Activated CD4-positive, CD25-positive, alpha-beta regulatory T cell treated with anti-CD3 and anti-CD28 coated beads, Interleukin-2, amount 50 U/mL, for 72 hours (primary cell): Measurements from ENCODE around the gene PNLIPRP3.

Experiments used
- DNase-seq: peaks from one replicate; pipeline ENCODE4 v3.0.0; 2021

Gene PNLIPRP3

GRCh38 chr10:116451711-116452337 lies 24.2 kb downstream of the PNLIPRP3 start:
- DNase-seq: no peak

GRCh38 chr10:116452338-116452720 lies 24.7 kb downstream of the PNLIPRP3 start:
- no peak for DNase-seq

DNA sequence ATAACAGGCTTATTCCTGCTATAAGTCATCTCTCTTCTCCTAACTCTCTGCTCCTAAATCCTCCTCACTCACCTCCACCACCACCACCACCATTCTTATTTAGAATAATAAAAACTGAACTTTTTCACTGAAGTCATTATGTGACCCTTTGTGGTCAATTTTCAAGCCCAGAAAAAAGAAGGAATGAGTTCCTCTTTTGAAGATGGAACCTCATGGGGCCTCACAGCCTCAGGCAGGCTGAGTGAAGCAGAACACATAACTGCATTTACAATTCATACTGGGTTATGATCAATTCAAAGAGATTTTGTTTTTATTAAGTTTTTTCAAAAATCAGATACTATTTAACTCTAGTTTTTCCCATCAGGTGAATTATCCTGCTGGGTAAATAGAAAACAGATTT lies 29.8 kb downstream of the PNLIPRP3 start:
- DNase-seq: no peak

- DNase-seq: no peak
Measured at GRCh38 chr10:116460219-116460618, 32.6 kb downstream of the PNLIPRP3 start.

- no peak for DNase-seq
Measured at GRCh38 chr10:116461680-116462079, 34.0 kb downstream of the PNLIPRP3 start.

DNA sequence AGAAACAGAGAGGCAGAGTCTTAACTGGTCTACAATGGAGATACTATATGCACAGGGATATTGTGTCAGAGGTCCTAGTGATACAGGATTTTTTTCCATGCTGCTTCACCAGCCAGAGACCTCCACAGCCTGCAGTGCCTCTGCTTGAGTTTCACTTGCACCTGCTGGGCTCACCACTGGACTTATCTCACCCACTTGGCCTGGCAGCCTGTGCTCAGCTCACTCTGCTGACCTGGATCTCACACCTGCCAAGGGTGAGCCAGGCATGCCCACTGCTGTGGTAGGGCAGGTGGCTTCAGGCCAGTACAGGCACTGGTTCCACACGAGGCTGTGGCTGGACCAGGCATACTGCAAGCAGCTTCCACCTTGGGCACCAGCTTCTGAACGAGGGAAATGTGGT lies 36.6 kb downstream of the PNLIPRP3 start:
- DNase-seq: no peak

DNA sequence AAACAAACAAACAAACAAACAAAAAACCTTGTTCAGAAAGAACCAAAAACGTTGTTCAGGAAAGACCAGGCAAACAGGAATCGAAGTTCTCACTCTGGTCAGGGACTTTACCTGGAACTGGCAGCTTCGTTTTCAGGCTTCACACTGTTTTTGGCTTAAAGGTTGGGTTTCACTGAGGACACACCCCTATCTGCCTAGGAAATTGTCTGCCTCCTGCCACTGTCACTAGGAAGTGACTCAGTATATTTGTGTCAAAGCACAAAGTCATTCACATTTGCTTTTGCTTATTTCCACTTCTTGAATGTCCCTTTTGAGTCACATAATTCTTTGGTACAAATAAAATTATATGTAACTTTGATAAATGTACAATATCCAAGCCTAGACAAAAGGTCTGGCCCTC lies 37.9 kb downstream of the PNLIPRP3 start:
- no peak for DNase-seq

DNA sequence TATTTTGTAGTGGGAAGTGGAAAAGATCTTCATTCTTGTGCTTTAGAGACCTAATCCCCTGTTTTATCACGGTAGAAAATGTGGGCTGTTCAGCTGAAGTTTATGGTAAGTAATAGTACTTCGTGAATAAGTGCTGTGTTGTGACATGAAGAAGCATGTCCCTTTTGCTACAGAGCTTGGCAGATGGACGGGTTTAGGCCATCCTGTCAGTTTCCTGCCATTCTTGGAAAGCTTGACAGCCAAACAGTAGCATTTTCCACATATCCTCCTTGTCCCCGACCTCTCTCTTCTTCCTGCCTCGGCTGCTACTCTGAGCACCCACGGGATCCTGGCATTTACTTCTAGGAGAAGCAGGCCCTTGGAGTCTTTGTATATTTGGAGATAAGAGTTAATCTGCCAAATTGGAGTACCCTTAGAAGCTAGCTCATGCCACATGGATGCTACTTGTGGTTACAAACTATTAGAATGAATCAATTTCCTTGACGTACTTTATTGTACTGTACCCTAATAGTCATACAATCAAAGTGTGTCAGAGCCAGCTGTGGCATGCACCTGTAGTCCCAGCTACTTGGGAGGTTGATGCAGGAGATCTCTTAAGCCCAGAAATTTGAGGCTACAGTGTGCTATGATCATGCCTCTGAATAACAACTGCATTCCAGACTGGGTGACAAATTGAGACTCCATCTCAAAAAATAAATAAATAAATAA lies 39.2 kb downstream of the PNLIPRP3 start:
- no peak for DNase-seq

DNA sequence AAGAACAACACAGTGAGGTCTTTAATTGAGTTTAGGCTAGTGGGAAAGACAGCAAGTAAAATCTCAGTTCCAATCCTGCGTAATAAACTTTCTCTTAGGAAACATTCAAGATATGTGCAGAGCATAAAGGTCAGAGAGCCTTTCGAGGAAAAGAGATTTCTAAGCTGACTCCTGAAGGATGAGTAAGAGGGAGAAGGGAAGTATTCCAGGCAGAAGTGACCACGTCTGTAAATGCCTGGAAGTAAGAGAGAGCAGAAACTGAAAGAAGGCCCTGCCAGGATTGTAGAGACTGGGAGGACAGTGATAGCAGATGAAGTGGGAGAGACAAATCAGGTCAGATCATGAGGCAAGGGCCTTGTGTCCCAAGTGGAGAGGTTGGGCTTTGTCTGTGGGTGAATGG lies 41.8 kb downstream of the PNLIPRP3 start:
- no peak for DNase-seq

DNA sequence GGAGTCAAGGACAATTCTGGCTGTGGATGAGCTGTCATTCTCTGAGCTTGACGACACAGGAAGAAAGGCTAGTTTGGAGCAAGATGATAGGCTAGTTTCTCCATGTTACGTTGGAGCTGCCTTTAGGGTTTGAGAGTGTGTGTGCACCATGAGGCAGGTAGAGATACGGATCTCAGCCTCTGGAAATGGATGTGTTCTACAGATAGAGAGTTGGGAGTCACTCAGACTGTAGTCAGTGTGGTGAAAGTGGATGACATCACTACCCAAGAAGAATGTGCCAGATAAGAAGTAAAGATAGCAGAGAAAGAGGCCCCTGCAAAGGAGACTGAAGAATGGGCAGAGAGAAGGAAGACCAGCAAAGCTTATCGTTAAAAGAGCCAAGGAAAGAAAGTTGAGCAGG lies 42.4 kb downstream of the PNLIPRP3 start:
- DNase-seq: no peak

DNA sequence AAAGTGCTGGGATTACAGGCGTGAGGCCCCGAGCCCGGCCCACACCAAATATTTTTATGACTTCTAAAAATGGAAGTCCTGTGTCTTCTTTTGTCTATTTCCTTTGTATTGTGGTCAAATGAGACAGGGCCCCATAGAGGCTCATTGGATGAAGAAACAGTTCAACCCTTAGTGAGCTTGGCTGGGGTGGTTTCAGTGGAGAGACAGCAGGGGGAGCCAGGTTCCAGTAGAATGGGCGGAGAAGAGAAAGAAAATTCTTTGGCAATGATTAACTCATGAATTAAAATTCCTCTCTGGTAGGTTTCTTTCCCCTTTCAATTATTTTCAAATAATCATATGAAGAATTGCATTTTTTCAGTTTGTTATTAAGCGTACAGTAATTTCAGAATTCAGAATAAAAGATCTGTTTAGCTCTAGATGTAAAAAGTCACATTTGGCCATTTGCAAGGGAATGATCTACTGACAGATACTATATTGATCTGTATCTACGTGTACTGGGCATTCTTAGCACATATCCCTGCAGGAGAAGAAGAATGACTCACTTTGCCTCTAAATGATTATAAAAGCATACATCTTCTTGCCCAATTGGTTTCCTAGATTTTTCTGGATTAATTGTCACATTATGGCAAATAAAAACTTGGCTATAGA lies 43.2 kb downstream of the PNLIPRP3 start:
- DNase-seq: no peak

DNA sequence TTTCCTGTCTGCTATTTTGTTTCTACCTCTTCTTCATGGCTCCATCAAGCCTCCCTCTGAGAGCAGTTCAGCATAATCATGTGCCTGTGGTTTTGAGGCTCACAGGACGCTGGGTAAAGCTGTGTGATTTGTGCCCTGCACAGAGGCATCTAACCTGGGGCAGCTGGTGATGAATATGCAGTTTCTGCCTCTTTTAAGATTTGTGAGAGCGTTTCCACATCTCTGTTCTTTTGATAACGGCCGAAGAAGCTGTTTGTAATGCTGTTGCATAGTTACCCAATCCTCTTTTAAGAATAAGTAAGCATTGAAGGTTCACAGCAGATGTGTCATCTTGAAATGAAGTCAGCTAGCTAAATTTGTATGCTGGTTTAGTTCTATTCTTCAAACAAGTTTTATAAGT lies 45.2 kb downstream of the PNLIPRP3 start:
- no peak for DNase-seq

DNA sequence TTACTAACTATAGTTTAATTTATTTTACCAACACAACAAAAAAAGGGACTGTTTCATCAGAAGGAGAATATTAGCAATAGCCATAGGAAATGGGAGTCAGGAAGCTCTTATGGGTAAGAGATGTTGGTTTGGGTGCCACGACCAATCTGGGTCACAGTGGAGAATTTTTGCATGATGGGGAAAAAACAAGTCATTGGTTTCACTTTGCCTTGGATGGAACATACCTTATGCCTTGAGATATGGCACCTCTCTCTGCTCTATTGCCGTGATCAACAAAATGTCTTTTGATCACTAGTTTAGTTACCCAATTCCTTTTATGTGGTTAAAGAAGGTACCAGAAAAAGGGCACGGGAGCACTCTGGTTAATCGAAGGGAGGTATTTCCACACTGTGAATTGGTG lies 48.2 kb downstream of the PNLIPRP3 start:
- DNase-seq: no peak

GRCh38 chr10:116476461-116476860 lies 48.8 kb downstream of the PNLIPRP3 start:
- DNase-seq: no peak

DNA sequence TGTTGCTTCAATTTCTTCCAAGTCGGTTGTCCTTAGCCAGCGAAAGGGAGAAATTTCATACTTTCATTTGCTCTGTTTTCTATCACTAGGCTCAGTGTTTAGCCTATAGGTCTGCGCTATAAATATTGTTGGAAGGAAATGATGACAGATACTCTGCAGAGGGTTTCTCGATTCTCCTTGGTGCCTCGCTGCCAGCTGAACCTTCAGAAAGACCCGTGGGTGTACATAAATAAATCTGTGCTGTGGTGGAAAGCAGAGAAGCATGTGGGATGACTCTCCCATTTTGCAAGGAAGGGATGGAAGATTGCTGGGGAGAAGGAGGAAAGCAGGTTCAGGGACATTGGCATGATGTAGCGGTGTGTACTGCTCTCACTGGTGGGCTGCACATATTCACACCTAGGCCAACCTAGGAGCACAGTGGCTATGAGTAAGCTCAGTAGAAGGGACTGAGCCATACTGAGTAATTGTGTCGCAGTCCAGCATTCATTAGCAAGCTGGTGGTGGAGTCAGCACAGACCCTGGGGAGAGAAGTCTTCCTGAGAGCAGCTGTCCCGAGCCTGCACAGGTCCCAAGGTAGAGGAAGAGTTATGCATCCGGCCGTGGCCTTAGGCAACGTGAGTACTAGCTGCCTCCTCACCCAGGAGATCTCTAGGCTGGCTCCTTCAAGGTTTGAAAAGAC lies 50.5 kb downstream of the PNLIPRP3 start:
- no peak for DNase-seq

- DNase-seq: no peak
Measured at GRCh38 chr10:116486770-116487448, 59.3 kb downstream of the PNLIPRP3 start.

DNA sequence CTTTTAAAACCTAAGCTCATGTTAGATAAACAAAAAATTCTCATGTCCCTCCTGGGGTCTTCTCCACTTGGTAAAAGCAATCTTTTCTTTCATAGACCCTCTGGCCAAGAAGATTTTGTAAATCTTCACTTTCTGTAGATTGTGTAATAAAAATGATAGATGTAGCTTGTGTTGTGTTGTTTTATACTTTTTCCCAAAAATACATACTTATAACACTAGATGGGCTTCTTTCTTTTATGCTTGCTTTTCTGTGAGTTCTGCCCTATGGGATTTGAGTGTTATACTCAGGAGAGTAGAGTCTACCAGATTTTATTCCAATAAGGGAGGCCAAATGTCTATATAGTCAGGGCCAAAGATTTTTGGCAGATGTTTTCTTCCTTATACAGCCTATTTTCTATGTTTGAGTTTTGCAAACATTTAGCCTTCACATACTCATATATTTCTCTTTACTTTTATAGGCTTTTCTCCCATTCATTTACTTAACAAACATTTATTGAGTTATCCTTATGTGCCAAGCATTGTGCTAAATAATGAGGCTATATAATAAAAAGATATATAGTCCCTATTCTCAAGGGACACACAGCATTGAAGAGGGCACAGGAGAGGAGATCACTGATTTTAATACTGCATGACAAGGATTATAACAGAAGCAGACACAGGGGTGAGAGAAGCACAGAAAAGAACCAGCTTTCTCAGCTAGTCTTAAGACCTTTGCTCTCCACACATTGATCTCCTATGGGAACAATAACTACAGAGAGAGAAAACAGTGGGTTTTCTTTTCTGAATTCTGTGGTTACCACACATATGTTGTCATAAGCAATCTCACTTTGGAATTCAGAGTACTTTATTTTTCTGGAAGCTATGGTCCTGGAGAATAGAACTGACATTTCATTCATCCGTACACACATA lies 60.1 kb downstream of the PNLIPRP3 start:
- no peak for DNase-seq

DNA sequence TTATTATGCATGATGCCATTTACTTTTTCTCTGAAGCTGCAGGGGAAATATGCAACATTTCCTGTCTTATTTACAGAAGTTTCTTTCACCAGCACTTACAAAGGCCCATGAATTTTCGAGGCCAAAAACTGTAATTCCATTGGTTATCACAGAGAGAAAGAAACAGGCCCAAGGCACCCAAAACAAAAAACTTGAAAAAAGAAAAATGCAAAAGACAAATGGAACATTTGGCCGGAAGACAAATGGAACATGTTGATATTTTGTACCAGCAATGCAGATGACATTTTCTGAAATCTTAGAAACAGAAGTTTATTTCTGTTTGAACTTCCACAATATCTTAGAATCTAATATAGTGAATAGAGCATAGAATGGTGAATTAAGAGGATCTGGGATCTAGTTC lies 61.8 kb downstream of the PNLIPRP3 start:
- no peak for DNase-seq

- no peak for DNase-seq
Measured at GRCh38 chr10:116490028-116490662, 62.5 kb downstream of the PNLIPRP3 start.

GRCh38 chr10:116504786-116505185 lies 77.1 kb downstream of the PNLIPRP3 start:
- DNase-seq: no peak

- DNase-seq: no peak
Measured at GRCh38 chr10:116510565-116510964, 82.9 kb downstream of the PNLIPRP3 start.

DNA sequence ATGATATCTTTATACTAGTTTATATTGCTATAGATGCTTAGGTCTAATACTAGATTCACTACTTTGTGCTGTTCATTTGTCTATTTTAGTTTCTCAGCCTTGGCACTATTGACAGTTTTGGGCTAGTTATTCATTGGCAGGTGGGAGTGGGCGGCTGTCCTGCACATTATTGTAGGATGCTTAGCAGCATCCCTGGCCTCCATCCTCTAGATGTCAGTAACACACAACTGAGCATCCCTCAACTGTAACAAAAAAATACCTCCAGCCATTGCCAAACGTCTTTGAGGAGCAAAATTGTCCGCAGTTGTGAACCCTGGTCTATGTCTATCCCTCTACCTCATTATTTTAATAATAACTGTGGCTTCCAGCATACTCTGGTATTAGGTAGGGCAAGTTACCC lies 83.7 kb downstream of the PNLIPRP3 start:
- DNase-seq: no peak
